ENCODE measurements around the gene SOX4. TPM values are rescaled to one million over a fixed set of nuclear protein-coding genes. Genes with fewer than 3 reads are reported as not detected.
"Not testable (repeated sequence)": the region's sequence is repeated elsewhere in the genome, so short reads cannot be mapped to it uniquely, and the experiment has no call there.

The SOX4 gene
- total RNA-seq (2022), result 12.8 and 12.9 TPM in 2 replicates
- percentile 86 among the genes with signal in this experiment for Bru-seq, nascent RNA
- BruChase-seq, experiment 1, labeled RNA remaining after a 6-hour chase, result percentile 94 among the genes with signal in this experiment
- percentile 97 among the genes with signal in this experiment for BruChase-seq, experiment 2, labeled RNA remaining after a 2-hour chase
- long read RNA-seq, full-length matches to known transcripts, result 55 of 55 reads
- long read RNA-seq, partial matches to known transcripts, result 0 of 55 reads
- long read RNA-seq, other reads (novel, unspliced or antisense), result 0 of 55 reads

DNA sequence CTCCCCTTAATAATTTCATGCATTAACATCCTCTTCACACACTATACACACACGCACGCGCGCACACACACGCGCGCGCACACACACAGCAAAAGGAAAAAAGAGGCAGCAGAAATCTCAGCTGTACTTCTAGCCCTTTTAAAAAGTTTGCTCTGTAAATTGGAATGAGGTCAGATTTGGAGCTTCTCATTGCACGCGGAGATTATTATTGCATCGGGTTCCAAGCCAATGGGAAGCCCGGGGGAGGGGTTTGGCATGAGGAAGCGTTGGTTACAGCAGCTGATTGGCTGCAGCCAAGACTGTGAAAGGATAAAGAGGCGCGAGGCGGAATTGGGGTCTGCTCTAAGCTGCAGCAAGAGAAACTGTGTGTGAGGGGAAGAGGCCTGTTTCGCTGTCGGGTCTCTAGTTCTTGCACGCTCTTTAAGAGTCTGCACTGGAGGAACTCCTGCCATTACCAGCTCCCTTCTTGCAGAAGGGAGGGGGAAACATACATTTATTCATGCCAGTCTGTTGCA lies at the start of gene SOX4:
SOX4 (plus strand) TSS at position 340 of the 515 bp plus-strand sequence. CDS start 784 bp downstream, outside the sequence.
- BruUV-seq (replicated peaks), result no TSS peak
- no peaks in the 10 kb centered on the region for H3K36me3 Mint-ChIP-seq (ENCODE audit: insufficient read depth, unreplicated experiment)
- intact Hi-C loops (cut with micrococcal nuclease), result loop anchor here (10.0 kb wide), 3 partner anchors 451 to 1581 kb away; no protein-coding TSS in a partner anchor
- TF ChIP-seq, protein P1, sequence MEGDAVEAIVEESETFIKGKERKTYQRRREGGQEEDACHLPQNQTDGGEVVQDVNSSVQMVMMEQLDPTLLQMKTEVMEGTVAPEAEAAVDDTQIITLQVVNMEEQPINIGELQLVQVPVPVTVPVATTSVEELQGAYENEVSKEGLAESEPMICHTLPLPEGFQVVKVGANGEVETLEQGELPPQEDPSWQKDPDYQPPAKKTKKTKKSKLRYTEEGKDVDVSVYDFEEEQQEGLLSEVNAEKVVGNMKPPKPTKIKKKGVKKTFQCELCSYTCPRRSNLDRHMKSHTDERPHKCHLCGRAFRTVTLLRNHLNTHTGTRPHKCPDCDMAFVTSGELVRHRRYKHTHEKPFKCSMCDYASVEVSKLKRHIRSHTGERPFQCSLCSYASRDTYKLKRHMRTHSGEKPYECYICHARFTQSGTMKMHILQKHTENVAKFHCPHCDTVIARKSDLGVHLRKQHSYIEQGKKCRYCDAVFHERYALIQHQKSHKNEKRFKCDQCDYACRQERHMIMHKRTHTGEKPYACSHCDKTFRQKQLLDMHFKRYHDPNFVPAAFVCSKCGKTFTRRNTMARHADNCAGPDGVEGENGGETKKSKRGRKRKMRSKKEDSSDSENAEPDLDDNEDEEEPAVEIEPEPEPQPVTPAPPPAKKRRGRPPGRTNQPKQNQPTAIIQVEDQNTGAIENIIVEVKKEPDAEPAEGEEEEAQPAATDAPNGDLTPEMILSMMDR (IDR thresholded peaks at IDR 0.05; ENCODE audit: unreplicated experiment), result no peak
- no peaks in the 10 kb centered on the region for H3K27me3 Mint-ChIP-seq (ENCODE audit: insufficient read depth, unreplicated experiment)
- no peaks in the 10 kb centered on the region for H3K9me3 Mint-ChIP-seq (ENCODE audit: unreplicated experiment)
- no peaks in the 10 kb centered on the region for H3K4me1 Mint-ChIP-seq (ENCODE audit: insufficient read depth, unreplicated experiment)
- H3K4me3 Mint-ChIP-seq (ENCODE audit: unreplicated experiment), result no peak within 1 kb of the TSS
- ChIA-PET CTCF (interaction anchor here (0.6 to 1.9 kb wide), 10 partner anchors 11 to 1854 kb away, joined by 3 to 10 read pairs (median 4); no protein-coding TSS in a partner anchor), POLR2A (interaction anchor here (0.5 to 3.6 kb wide), 43 partner anchors 122 to 1578 kb away, joined by 3 to 15 read pairs (median 4); no protein-coding TSS in a partner anchor)
- DNase-seq (ENCODE audit: unreplicated experiment), result peak; percentile 97
- no peak within 1 kb of the TSS for H3K27ac Mint-ChIP-seq (ENCODE audit: low read depth, unreplicated experiment)

DNA sequence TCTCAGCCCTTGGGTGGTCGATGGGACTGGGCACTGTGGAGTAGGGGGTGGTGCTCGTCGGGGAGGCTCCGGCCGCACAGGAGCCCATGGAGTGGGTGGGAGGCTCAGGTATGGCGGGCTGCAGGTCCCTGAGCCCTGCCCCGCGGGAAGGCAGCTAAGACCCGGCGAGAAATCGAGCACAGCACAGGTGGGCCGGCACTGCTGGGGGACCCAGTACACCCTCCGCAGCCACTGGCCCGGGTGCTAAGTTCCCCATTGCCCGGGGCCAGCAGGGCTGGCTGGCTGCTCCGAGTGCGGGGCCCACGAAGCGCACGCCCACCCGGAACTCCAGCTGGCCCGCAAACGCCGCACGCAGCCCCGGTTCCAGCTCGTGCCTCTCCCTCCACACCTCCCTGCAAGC lies 41.3 kb upstream of the SOX4 start:
- intact Hi-C loops (cut with micrococcal nuclease), result not testable (repeated sequence)
- CTCF ChIA-PET, result interaction anchor here (0.6 kb wide), 1 partner anchor 860 kb away, joined by 4 read pairs; no protein-coding TSS in a partner anchor
- POLR2A ChIA-PET, result interaction anchor here (0.7 to 0.8 kb wide), 2 partner anchors 15 to 763 kb away, joined by 3 read pairs; no protein-coding TSS in a partner anchor

DNA sequence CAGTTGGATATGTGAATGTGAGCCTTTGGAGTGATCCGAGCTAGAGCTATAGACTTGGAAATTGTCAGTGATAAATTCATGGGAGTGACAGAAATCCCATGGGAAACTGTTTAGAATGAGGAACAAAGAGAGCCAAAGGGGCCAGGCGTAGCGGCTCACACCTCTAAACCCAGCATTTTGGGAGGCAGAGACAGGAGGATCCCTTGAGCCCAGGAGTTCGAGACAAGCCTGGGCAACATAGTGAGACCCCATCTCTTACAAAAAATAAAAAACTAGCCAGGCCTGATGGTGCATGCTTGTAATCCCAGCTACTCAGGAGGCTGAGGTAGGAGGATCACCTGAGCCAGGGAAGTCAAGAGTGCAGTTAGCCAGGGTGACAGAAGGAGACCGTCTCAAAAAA lies 39.3 kb upstream of the SOX4 start:
- Mint-ChIP-seq H3K9me3 (ENCODE audit: unreplicated experiment) (peaks cover 2% of the 10 kb centered on the region), H3K4me3 (ENCODE audit: unreplicated experiment) (no peak overlapping the region), H3K27me3 (ENCODE audit: insufficient read depth, unreplicated experiment) (no peaks in the 10 kb centered on the region), H3K36me3 (ENCODE audit: insufficient read depth, unreplicated experiment) (no peaks in the 10 kb centered on the region), H3K4me1 (ENCODE audit: insufficient read depth, unreplicated experiment) (no peaks in the 10 kb centered on the region), H3K27ac (ENCODE audit: low read depth, unreplicated experiment) (no peak overlapping the region)
- intact Hi-C loops (cut with micrococcal nuclease), result no loop called here
- TF ChIP-seq, protein P1 (IDR thresholded peaks at IDR 0.05; ENCODE audit: unreplicated experiment), result no peak
- ChIA-PET POLR2A (no interaction called here), CTCF (no interaction called here)
- no TSS peak for BruUV-seq (replicated peaks)
- DNase-seq (ENCODE audit: unreplicated experiment), result no peak

More for the DNA sequence above, 41.3 kb upstream of the SOX4 start:
- H3K9me3 Mint-ChIP-seq (ENCODE audit: unreplicated experiment); DNase-seq (ENCODE audit: unreplicated experiment); H3K36me3 Mint-ChIP-seq (ENCODE audit: insufficient read depth, unreplicated experiment); H3K4me3 Mint-ChIP-seq (ENCODE audit: unreplicated experiment); H3K27me3 Mint-ChIP-seq (ENCODE audit: insufficient read depth, unreplicated experiment); H3K4me1 Mint-ChIP-seq (ENCODE audit: insufficient read depth, unreplicated experiment); BruUV-seq (replicated peaks); H3K27ac Mint-ChIP-seq (ENCODE audit: low read depth, unreplicated experiment): not testable (repeated sequence)

DNA sequence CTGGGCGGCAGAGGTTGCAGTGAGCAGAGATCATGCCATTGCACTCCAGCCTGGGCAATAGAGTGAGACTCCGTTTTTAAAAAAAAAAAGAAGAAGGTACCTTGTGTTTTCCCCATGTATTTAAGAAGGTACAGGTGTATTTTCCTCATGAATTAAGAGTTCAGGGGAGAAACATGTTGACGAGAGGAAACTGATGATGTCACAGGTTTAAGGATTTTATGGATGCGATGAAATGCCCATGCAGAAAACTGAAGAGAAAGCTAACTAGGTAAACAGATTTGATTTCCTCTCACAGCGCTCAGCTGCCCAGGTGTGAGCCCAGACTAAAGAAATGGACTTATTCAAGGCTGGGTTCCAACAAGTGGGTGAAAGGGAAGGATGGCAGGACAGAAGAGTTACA lies 38.4 kb upstream of the SOX4 start:
- CTCF ChIA-PET, result interaction anchor here (0.7 kb wide), 1 partner anchor 33 kb away, joined by 4 read pairs; no protein-coding TSS in a partner anchor
- POLR2A ChIA-PET, result no interaction called here
- no peaks in the 10 kb centered on the region for H3K36me3 Mint-ChIP-seq (ENCODE audit: insufficient read depth, unreplicated experiment)

More for the DNA sequence above, 38.4 kb upstream of the SOX4 start:
- Mint-ChIP-seq H3K9me3 (ENCODE audit: unreplicated experiment) (no peaks in the 10 kb centered on the region), H3K4me3 (ENCODE audit: unreplicated experiment) (no peak overlapping the region), H3K27me3 (ENCODE audit: insufficient read depth, unreplicated experiment) (no peaks in the 10 kb centered on the region), H3K27ac (ENCODE audit: low read depth, unreplicated experiment) (no peak overlapping the region), H3K4me1 (ENCODE audit: insufficient read depth, unreplicated experiment) (no peaks in the 10 kb centered on the region)
- TF ChIP-seq, protein P1 (IDR thresholded peaks at IDR 0.05; ENCODE audit: unreplicated experiment), result no peak
- no peak for DNase-seq (ENCODE audit: unreplicated experiment)
- intact Hi-C loops (cut with micrococcal nuclease), result no loop called here
- BruUV-seq (replicated peaks), result no TSS peak

Data from MCF 10A (cell line).